HT1080 (cell line): ENCODE measurements around the gene KLHL11. TPM values are rescaled to one million over a fixed set of nuclear protein-coding genes. Genes with fewer than 3 reads are reported as not detected.
"Not testable (repeated sequence)": the region's sequence is repeated elsewhere in the genome, so short reads cannot be mapped to it uniquely, and the experiment has no call there.

ENCODE experiments used
- DNase-seq: peaks from one replicate; pipeline ENCODE4 v3.0.0-alpha.2; 2015; ENCODE audit warnings: low read depth
- total RNA-seq: library from RNA; depleted of rRNA; stranded (reverse); fragments of >200 nt; shearing (Covaris generic); gene quantifications from 2 replicates; pipeline ENCODE4 v1.2.3, GENCODE V29; 2014

Gene KLHL11
- total RNA-seq, 1 experiment from 2014 or later, result 25.1 TPM

GRCh38 chr17:41888332-41888965 is 23.2 kb upstream of the KLHL11 start:
- DNase-seq, result no peak

- no peak for DNase-seq
These were observed 20.5 kb upstream of the KLHL11 start for GRCh38 chr17:41885733-41886132.

- DNase-seq, result no peak
These were observed 17.5 kb upstream of the KLHL11 start for GRCh38 chr17:41882756-41883155.

DNA sequence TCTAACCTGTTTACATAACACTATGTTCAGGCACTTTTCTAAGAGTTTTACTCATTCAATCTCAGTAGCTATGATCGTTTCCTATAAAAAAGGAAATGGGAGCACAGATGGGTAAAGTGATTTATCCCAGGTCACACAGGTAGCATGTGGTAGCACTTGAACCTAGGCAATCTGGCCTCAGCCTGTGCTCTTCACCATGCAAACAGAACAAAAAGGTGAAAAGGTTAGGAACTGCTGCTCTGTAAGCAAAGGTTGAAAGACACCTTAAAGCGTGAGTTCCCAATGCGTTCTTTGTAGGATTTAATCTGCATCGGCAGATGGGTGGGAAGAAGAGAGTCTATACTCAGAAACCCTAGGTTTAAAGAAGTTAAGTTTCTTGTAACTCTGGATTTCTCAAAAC is 14.9 kb upstream of the KLHL11 start:
- no peak for DNase-seq

GRCh38 chr17:41874293-41874670 is 9.1 kb upstream of the KLHL11 start:
- not testable (repeated sequence) for DNase-seq

DNA sequence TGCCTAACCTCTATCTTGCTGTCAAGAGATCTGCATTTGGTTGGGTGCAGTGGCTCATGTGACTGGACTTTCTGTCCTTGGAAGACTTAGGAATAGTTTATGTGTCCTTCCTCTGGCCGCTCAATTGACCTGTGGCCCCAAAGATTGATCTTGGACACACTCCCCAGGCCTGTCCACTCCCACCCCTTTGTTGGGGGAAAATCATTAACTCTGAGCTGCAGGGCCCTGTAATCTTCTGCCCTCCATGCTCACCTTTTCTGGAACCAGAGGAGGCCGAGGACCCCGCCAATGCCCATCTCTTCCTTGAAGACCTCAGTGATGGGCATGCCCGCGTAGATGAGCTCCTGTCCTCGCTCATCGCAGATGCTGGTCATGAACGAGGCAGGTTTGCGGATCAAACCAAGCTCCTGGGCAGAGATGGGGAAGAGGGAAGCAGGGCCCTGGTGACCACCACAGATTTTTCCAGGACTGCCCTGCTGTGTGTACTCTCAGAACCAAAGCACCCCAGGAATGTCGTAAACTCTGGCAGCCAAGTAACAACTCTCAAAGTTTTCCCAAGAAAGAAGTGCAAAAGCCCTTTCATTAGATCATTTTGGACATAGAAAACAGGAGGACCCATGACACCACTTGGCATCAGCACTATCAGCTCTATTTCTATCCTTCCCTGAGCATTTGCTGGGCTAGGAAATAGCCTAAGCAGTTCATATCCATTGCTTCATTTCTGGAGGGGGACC is 8.5 kb upstream of the KLHL11 start:
- DNase-seq, result no peak

DNA sequence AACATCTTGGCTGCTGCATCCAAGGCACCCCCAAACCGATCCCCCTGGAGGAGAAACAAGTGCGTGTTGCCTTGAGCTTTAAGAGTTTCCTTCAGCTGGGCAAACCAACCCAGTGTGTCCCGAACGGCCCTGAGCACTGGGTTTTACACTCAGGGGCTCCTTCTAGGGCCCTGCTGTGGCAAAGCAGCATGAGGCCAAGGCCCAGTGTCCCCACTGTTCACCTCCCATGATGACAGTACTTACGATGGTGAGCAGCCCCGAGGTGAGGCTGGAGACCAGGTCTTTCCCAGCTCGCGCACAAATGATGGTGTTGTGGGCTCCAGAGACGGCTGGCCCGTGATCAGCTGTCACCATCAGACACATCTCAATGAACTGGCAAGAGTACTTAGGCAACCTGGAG is 6.6 kb upstream of the KLHL11 start:
- no peak for DNase-seq

GRCh38 chr17:41870627-41871026 is 5.4 kb upstream of the KLHL11 start:
- no peak for DNase-seq

DNA sequence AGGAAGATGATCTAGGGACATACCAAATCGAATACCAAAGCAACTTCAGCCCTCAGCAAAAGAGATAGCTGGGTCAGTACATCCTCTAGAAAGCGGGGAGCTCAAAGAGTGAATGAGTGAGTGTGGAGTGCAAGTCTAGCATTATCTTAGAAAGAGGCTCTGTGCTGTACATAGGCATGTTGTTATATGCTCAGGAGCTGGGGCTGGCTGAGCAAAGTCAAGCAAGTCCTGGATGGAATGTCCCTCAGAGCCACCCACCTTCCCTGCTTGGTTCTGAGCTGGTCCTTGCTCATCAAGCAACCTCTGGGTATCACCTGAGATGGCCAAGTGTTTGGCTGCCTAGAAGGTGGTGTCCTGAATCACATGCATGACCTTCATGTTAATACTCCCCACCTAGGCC is 4.9 kb upstream of the KLHL11 start:
- no peak for DNase-seq

- no peak for DNase-seq
These were observed 4.2 kb upstream of the KLHL11 start for GRCh38 chr17:41869426-41869825.

DNA sequence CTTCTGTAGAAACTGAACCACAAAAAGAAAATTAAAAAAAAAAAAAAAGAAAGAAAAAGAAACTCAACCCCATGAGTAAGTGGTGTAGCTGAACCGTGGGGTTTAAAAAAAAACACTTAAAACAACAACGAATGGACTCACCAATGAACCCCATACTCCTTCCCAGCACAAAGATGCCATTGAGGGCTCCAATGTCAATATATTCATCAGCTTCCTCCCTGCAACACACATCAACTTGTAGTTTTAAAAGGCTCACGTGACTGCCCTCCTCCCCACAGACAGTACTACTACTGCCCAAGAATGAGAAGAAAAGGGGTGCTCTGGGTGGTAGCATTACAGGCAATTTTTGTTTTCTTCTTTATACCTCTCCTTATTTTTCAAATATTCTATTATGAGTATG is 3.3 kb upstream of the KLHL11 start:
- no peak for DNase-seq

- no peak for DNase-seq
These were observed 322 bp upstream of the KLHL11 start for GRCh38 chr17:41865596-41865893.

- DNase-seq, result no peak
These were observed 756 bp downstream of the KLHL11 start for GRCh38 chr17:41864498-41864835.

DNA sequence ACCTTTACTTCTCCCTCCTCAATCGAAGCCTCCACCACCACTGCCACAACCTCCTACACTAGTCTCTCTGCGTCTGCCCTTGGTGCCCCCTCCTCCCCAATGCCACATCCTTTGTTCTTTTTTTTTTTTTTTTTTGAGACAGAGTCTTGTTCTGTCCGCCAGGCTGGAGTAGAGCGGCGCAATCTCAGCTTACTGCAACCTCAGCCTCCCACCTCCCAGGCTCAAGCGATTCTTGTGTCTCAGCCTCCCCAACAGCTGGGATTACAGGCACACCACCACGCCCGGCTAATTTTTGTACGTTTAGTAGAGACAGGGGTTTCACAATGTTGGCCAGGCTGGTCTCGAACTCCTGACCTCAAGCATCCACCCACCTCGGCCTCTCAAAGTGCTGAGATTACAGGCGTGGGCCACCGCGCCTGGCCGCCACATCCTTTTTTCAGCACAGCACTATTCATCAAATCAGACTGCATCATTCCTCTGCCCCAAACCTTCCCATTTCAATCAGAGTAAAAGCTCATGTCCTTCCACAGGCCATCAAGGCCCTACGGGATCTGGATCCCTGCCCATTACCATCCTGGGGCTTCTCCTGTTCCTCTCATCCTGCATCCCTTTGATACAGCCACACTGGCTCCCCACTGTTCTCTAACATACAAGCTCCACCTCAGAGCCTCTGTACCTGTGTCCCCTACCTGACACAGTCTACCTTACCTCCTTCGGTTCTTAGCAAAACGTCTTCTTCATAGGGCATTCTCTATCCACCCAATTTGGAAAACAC is 2.0 kb downstream of the KLHL11 start:
- DNase-seq, result no peak

GRCh38 chr17:41860254-41860931 is 4.8 kb downstream of the KLHL11 start:
- no peak for DNase-seq

GRCh38 chr17:41851382-41851781 is 13.8 kb downstream of the KLHL11 start:
- DNase-seq, result not testable (repeated sequence)

- no peak for DNase-seq
These were observed 15.8 kb downstream of the KLHL11 start for GRCh38 chr17:41849251-41849990.

DNA sequence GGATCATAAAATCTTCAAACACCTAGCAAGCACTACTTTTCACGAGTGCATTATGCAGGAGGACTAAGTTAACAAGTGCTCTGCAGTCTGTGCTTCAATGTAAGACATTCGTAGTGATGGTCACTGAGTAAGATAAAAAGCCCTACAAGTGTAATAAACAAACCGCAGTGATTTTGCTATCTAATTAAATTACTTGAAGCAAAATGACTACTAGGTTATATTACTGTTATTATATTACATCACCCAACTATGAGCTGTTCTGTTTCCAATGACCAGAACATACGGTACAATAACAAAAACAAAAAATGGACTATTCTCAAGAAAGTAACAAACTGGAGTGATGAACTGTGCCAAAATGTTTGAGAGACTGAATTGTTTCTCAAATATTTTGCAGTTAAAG is 16.4 kb downstream of the KLHL11 start:
- no peak for DNase-seq

DNA sequence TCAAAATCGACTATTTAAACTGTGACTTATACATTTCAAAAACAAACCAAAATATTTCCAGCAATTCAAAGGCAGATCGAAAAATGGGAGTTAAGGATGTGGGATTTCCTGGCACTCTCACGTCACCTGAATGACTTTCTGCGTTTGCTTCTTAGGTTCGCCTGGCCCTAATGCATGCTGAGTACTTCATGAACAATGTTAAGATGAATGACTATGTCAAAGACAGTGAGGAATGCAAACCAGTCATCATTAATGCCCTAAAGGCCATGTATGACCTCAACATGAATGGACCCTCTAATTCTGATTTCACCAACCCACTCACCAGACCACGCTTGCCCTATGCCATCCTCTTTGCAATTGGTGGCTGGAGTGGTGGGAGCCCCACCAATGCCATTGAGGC is 20.3 kb downstream of the KLHL11 start:
- no peak for DNase-seq

- not testable (repeated sequence) for DNase-seq
These were observed 24.4 kb downstream of the KLHL11 start for GRCh38 chr17:41840781-41841180.

GRCh38 chr17:41839448-41839847 is 25.8 kb downstream of the KLHL11 start:
- not testable (repeated sequence) for DNase-seq
